Measurements from ENCODE around the gene FBXO34.

- TF ChIP-seq SUZ12 (IDR thresholded peaks at IDR 0.05; ENCODE audit: extremely low read depth, insufficient read depth, insufficient read length), result no peak
- TF ChIP-seq YY1 (IDR thresholded peaks at IDR 0.05; ENCODE audit: insufficient read depth, insufficient read length), result no peak
Measured at GRCh38 chr14:55327179-55327578, 56.0 kb downstream of the FBXO34 start.

Measured in NT2/D1 (cell line).